ENCODE data around the gene RCN2. TPM values are rescaled to one million over a fixed set of nuclear protein-coding genes. Genes with fewer than 3 reads are reported as not detected.
A peak's percentile ranks its signal among the peaks of the same experiment; 100 is the strongest.

The RCN2 gene
- total and polyA plus RNA-seq, 2 of the 13 experiments (the other 11 are each of a cell fraction or from before 2014, with no cell fraction given): 84.4 to 89.0 TPM

GRCh38 chr15:76931397-76932134 lies at the start of gene RCN2 (continued):
- TF ChIP-seq RERE (CRISPR knock-in tag; IDR thresholded peaks at IDR 0.05; ENCODE audit: low read depth) (no peak), ZFP36 (IDR thresholded peaks at IDR 0.05; ENCODE audit: borderline replicate concordance, low read depth, low read length, partially characterized antibody) (no peak), E2F5 (CRISPR knock-in tag; conservative IDR thresholded peaks at IDR 0.05) (peak; percentile 24; the same call in 1 of the 2 replicates), TCF7 (IDR thresholded peaks at IDR 0.05; ENCODE audit: low read depth) (no peak), ASH2L (IDR thresholded peaks at IDR 0.05; ENCODE audit: insufficient read length, low read depth, low read length) (peak; percentile 86), HIVEP1 (CRISPR knock-in tag; IDR thresholded peaks at IDR 0.05) (no peak), ZNF513 (CRISPR knock-in tag; conservative IDR thresholded peaks at IDR 0.05) (no peak), SMARCC2 (IDR thresholded peaks at IDR 0.05) (no peak), YEATS4 (CRISPR knock-in tag; IDR thresholded peaks at IDR 0.05; ENCODE audit: borderline replicate concordance) (peak; percentile 70; the same call in 1 of the 2 replicates), AHDC1 (CRISPR knock-in tag; IDR thresholded peaks at IDR 0.05; ENCODE audit: borderline replicate concordance) (no peak), SP5 (CRISPR knock-in tag; IDR thresholded peaks at IDR 0.05; ENCODE audit: borderline replicate concordance, low read depth) (0 out of 2 replicates have a peak, but pooled peaks have one; percentile 31), XRCC5 (optimal IDR thresholded peaks at IDR 0.05; ENCODE audit: low read length) (peak; percentile 15), MED1 (CRISPR knock-in tag; IDR thresholded peaks at IDR 0.05) (peak; percentile 46), PHF8 (CRISPR knock-in tag; IDR thresholded peaks at IDR 0.05) (peak; percentile 79), CENPT (CRISPR knock-in tag; IDR thresholded peaks at IDR 0.05; ENCODE audit: low read depth) (no peak)
